Left lung (tissue), 10 donors: ENCODE results near the gene FBXO45. TPM values are rescaled to one million over a fixed set of nuclear protein-coding genes. Genes with fewer than 3 reads are reported as not detected.
A peak's percentile ranks its signal among the peaks of the same experiment; 100 is the strongest.
"Not testable (repeated sequence)": the region's sequence is repeated elsewhere in the genome, so short reads cannot be mapped to it uniquely, and the experiment has no call there.

Experiments used
- ATAC-seq: fragments of 200-7000 bp; cut with Tn5 transposase; one replicate; pipeline ENCODE4 v1.9.1; 2020; ENCODE audit warnings: moderate library complexity
- DNase-seq, 4 donors: peaks; one replicate each; pipeline ENCODE4 v3.0.0-alpha.2; 2013 to 2020
- H3K27ac ChIP-seq, 2 donors: fragments of 200-600 bp; sonication (generic) in 1 of 2; one replicate each; pipeline versions ENCODE4 v1.5.0 to v1.8.0; 2020 to 2021
- H3K27me3 ChIP-seq, 2 donors: fragments of 200-600 bp; sonication (generic) in 1 of 2; one replicate each; pipeline versions ENCODE4 v1.5.0 to v1.8.0; 2020 to 2021
- H3K36me3 ChIP-seq, 2 donors: fragments of 200-600 bp; sonication (generic) in 1 of 2; one replicate each; pipeline versions ENCODE4 v1.5.0 to v1.8.0; 2020 to 2021
- H3K4me1 ChIP-seq, 2 donors: fragments of 200-600 bp; one replicate each; pipeline ENCODE4 v1.8.0; 2021
- H3K4me3 ChIP-seq, 2 donors: fragments of 200-600 bp; sonication (generic) in 1 of 2; one replicate each; pipeline versions ENCODE4 v1.5.0 to v1.8.0; 2020 to 2021; ENCODE audit warnings: mild to moderate bottlenecking in 1 of 2
- H3K9me3 ChIP-seq, 2 donors: fragments of 200-600 bp; sonication (generic) in 1 of 2; one replicate each; pipeline versions ENCODE4 v1.5.0 to v1.8.0; 2020 to 2021
- intact Hi-C, 2 donors: fragments of 100-400 bp; cut with DNase I; formaldehyde crosslinking; loops; one replicate each; pipeline versions ENCODE4 v1.11.2 to v1.14.2; 2022
- polyA plus RNA-seq, 6 donors: library from polyadenylated mRNA; unstranded; fragments of 120-200 nt; gene quantifications; one replicate each; pipeline ENCODE4 v1.2.1, GENCODE V29; 2013; ENCODE audit not compliant: insufficient read length in 6 of 6
- total RNA-seq, 2 donors: library from RNA; stranded (reverse); fragmentation: NEBNext Ultra II Directional; extraction: Animal tissue kit (Norgen Biotek cat#: 25700); gene quantifications; one replicate each; pipeline ENCODE4 v1.2.1, GENCODE V29; 2021
- TF ChIP-seq, protein P1 (sequence below), 2 donors: fragments of 200-600 bp; sonication (generic) in 1 of 2; IDR thresholded peaks; one replicate each; pipeline versions ENCODE4 v1.5.0 to v1.8.0; 2021; ENCODE audit warnings: antibody characterized with exemption in 2 of 2
- donor health status: DM: no; HTN: yes; CAD: no.
- donor health status: DM: no; HTN: no; CAD: no.

Gene FBXO45
- total and polyA plus RNA-seq, 8 donors: 8.2 to 17.1 (median 14.7) TPM

DNA sequence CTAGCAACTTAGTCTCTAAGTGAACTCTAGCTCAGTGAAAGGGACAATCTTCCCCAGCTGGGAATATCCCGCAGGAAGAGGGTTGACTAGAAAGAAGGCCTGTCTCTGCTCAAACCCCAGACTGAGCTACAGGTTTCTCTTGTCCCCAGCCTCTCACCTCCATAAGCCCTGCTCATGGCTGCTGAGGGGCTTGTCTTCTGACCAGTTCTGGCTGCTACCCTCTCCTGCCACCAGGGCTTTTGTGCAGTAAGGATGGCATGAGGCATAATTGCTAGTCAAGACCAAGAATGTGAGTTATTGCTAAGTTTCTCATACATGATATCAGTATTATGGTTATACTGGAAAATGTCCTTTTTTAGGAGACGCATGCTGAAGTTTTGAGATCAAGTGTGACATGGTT lies 21.4 kb upstream of the FBXO45 start:
- Histone ChIP-seq H3K4me1 (no peaks in the 10 kb centered on the region), H3K36me3 (no peaks in the 10 kb centered on the region), H3K4me3 (no peak overlapping the region), H3K27me3 (no peaks in the 10 kb centered on the region), H3K27ac (no peak overlapping the region), H3K9me3 (peaks cover 0 to 16% of the 10 kb centered on the region in 2 donors)
- no peak for ATAC-seq
- intact Hi-C loops: no loop called here
- no peak for DNase-seq
- TF ChIP-seq, protein P1, sequence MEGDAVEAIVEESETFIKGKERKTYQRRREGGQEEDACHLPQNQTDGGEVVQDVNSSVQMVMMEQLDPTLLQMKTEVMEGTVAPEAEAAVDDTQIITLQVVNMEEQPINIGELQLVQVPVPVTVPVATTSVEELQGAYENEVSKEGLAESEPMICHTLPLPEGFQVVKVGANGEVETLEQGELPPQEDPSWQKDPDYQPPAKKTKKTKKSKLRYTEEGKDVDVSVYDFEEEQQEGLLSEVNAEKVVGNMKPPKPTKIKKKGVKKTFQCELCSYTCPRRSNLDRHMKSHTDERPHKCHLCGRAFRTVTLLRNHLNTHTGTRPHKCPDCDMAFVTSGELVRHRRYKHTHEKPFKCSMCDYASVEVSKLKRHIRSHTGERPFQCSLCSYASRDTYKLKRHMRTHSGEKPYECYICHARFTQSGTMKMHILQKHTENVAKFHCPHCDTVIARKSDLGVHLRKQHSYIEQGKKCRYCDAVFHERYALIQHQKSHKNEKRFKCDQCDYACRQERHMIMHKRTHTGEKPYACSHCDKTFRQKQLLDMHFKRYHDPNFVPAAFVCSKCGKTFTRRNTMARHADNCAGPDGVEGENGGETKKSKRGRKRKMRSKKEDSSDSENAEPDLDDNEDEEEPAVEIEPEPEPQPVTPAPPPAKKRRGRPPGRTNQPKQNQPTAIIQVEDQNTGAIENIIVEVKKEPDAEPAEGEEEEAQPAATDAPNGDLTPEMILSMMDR (IDR thresholded peaks at IDR 0.05): no peak

DNA sequence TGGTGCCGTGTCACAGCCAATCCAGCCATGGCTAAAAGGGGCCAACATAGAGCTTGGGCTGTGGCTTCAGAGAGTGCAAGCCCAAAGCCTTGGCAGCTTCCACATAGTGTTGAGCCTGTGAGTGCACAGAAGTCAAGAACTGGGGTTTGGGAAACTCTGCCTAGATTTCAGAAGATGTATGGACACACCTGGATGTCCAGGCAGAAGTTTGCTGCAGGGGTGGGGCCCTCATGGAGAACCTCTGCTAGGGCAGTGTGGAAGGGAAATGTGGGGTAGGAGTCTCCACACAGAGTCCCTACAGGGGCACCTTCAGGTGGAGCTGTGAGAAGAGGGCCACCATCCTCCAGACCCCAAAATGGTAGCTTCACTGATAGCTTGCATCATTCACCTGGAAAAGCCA lies 19.1 kb upstream of the FBXO45 start:
- H3K27ac ChIP-seq, H3K36me3 ChIP-seq, H3K27me3 ChIP-seq, H3K4me3 ChIP-seq, DNase-seq, H3K4me1 ChIP-seq, intact Hi-C loops, ATAC-seq: not testable (repeated sequence)
- H3K9me3 ChIP-seq: peaks cover 0 to 16% of the 10 kb centered on the region in 2 donors

DNA sequence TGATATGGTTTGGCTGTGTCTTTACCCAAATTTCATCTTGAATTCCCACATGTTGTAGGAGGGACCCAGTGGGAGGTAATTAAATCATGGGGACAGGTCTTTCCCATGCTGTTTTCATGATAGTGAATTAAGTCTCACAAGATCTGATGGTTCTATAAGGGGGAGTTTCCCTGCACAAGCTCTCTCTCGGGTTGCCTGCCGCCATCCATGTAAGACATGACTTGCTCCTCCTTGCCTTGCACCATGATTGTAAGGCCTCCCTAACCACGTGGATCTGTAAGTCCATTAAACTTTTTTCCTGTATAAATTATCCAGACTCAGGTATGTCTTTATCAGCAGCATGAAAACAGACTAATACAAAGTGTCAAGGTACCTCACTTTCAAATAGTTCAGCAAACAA lies 18.3 kb upstream of the FBXO45 start:
- intact Hi-C loops, H3K27me3 ChIP-seq, H3K36me3 ChIP-seq: not testable (repeated sequence)

DNA sequence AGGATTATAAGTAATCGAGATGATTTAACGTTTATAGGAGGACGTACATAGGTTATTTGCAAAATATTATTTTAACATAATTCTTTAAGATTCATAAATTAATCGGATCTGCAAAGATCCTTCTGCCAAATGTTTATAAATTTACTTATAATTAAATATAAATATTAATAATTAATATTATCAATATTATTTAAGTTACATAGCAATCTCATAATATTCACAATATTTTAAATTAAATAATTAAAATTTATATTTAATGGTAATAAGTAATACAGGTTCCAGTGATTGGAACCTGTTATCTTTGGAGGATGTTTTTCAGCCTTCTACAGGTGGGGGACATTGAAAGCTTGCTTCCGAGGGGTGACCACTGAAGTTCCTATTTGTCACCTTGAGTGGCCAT lies 16.2 kb upstream of the FBXO45 start:
- Histone ChIP-seq H3K9me3 (peaks cover 0 to 16% of the 10 kb centered on the region in 2 donors), H3K36me3 (peaks cover 0 to 3% of the 10 kb centered on the region in 2 donors), H3K27me3 (no peaks in the 10 kb centered on the region), H3K4me3 (no peak overlapping the region), H3K4me1 (peaks cover 0 to 4% of the 10 kb centered on the region in 2 donors), H3K27ac (no peak overlapping the region)
- DNase-seq (no peak), ATAC-seq (no peak)
- intact Hi-C loops: no loop called here
- TF ChIP-seq, protein P1 (IDR thresholded peaks at IDR 0.05): no peak

More for the DNA sequence above, 18.3 kb upstream of the FBXO45 start:
- DNase-seq, H3K4me3 ChIP-seq, H3K27ac ChIP-seq, H3K4me1 ChIP-seq, ATAC-seq: not testable (repeated sequence)
- H3K9me3 ChIP-seq: peaks cover 0 to 16% of the 10 kb centered on the region in 2 donors

DNA sequence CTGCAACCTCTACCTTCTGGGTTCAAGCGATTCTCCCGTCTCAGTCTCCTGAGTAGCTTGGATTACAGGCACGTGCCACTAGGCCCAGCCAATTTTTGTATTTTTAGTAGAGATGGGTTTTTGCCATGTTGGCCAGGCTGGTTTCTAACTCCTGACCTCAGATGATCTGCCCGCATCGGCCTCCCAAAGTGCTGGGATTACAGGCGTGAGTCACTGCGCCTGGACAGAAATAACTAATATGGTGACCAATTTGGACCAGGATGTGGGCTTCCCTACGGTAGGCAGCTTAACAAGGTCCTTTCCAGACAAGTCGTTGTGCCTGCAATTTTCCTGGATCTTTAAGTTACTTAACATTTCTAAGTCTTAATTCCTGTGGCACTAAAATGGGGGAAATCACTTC lies 14.9 kb upstream of the FBXO45 start:
- DNase-seq (no peak), ATAC-seq (no peak)
- Histone ChIP-seq H3K36me3 (peaks cover 0 to 3% of the 10 kb centered on the region in 2 donors), H3K9me3 (peaks cover 0 to 16% of the 10 kb centered on the region in 2 donors), H3K4me3 (no peak overlapping the region), H3K27me3 (no peaks in the 10 kb centered on the region), H3K4me1 (peaks cover 0 to 4% of the 10 kb centered on the region in 2 donors), H3K27ac (peak overlapping the region in 1 of 2 donors; percentile 75)
- TF ChIP-seq, protein P1 (IDR thresholded peaks at IDR 0.05): no peak
- intact Hi-C loops: no loop called here

DNA sequence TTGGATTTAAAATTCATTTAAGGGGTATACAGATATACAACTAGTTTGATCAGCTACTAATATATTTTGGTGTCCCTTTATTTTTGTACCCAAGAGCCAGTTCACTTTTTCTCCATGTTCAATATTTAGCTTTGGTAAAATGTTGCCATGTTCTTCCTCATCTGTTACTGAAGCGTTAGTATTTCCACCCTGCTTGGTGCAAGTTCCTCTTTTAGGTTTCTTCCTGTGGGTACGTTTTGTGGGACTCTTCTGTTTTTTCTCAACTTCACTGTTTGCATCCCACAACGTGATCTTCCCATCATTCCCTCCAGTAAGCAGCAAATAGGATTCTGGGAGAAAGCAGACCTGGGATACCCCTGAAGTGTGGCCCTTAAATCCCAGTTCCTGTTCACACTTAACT lies 14.3 kb upstream of the FBXO45 start:
- peak overlapping the region in 1 of 2 donors; percentile 75 for H3K27ac ChIP-seq
- DNase-seq: no peak
- H3K27me3 ChIP-seq: no peaks in the 10 kb centered on the region
- H3K4me3 ChIP-seq: no peak overlapping the region
- intact Hi-C loops: no loop called here
- peaks cover 0 to 13% of the 10 kb centered on the region in 2 donors for H3K9me3 ChIP-seq
- ATAC-seq: no peak
- peaks cover 0 to 4% of the 10 kb centered on the region in 2 donors for H3K4me1 ChIP-seq
- peaks cover 0 to 3% of the 10 kb centered on the region in 2 donors for H3K36me3 ChIP-seq
- TF ChIP-seq, protein P1 (IDR thresholded peaks at IDR 0.05): no peak
